T-cell (primary cell): ENCODE data around the gene OR4S2. TPM values are rescaled to one million over a fixed set of nuclear protein-coding genes. Genes with fewer than 3 reads are reported as not detected.

Experiments used
- ATAC-seq, 4 experiments: fragments of 200-7000 bp in 3 of 4; fragments of 150-1000 bp in 1 of 4; cut with Tn5 transposase; replicated peaks in 1 of 4; 1 replicate in 3 of 4; 2 replicates in 1 of 4; pipeline ENCODE4 v1.10.0; 2021; ENCODE audit warnings: moderate library complexity in 3 of 4, mild to moderate bottlenecking in 2 of 4, moderate number of reproducible peaks in 1 of 4
- CTCF ChIA-PET, 2 donors: fragments of 300-600 bp; sonication (Branson Sonifier 250); formaldehyde crosslinking; loops; one replicate each; lab custom pipeline; 2022; ENCODE audit warnings: antibody characterized with exemption in 2 of 2; lab: Charles Lee
- POLR2A ChIA-PET, 2 donors: fragments of 300-600 bp; sonication (Branson Sonifier 250); formaldehyde crosslinking; loops; one replicate each; lab custom pipeline; 2022; ENCODE audit warnings: antibody characterized with exemption in 2 of 2; lab: Charles Lee
- DNase-seq, 35 experiments: peaks; one replicate each; pipeline versions ENCODE4 v3.0.0 to v3.0.0-alpha.2; 2013 to 2023
- H3K27ac ChIP-seq: one replicate; pipeline ENCODE4 v1.5.1; 2013; ENCODE audit warnings: low read length
- H3K27me3 ChIP-seq, 2 experiments: replicated peaks in 1 of 2; 1 replicate in 1 of 2; 2 replicates in 1 of 2; pipeline versions ENCODE4 v1.6.1 to v1.7.0; 2013; ENCODE audit warnings: low read length in 1 of 2, mixed read lengths in 1 of 2; ENCODE audit not compliant: control insufficient read depth in 2 of 2, insufficient read depth in 2 of 2; ENCODE audit errors: extremely low read depth in 1 of 2
- H3K36me3 ChIP-seq, 2 donors: 1 replicate in 1 of 2; 2 replicates in 1 of 2; pipeline versions ENCODE4 v1.6.1 to v1.7.0; 2013; ENCODE audit warnings: low read length in 1 of 2; ENCODE audit not compliant: control insufficient read depth in 2 of 2, insufficient read depth in 1 of 2; ENCODE audit errors: extremely low read depth in 1 of 2
- H3K4me1 ChIP-seq, 2 experiments: 1 replicate in 1 of 2; 2 replicates in 1 of 2; pipeline versions ENCODE4 v1.6.1 to v1.7.0; 2013; ENCODE audit warnings: low read length in 2 of 2, mixed read lengths in 1 of 2; ENCODE audit not compliant: insufficient read depth in 2 of 2, control insufficient read depth in 1 of 2; ENCODE audit errors: extremely low read depth in 1 of 2
- H3K4me3 ChIP-seq, 2 donors: 1 replicate in 1 of 2; 2 replicates in 1 of 2; pipeline versions ENCODE4 v1.5.1 to v1.7.0; 2013; ENCODE audit warnings: mild to moderate bottlenecking in 2 of 2, low read length in 1 of 2, moderate library complexity in 1 of 2; ENCODE audit not compliant: control insufficient read depth in 1 of 2; ENCODE audit errors: extremely low read depth in 1 of 2
- H3K9me3 ChIP-seq: 2 replicates; pipeline ENCODE4 v1.7.0; 2013
- H3K27ac Mint-ChIP-seq, 2 donors: one replicate each; pipeline ENCODE4 v1.8.0; 2020 to 2021; ENCODE audit warnings: mild to moderate bottlenecking in 2 of 2, mixed read lengths in 2 of 2
- H3K27me3 Mint-ChIP-seq, 2 donors: one replicate each; pipeline ENCODE4 v1.8.0; 2021 to 2022; ENCODE audit warnings: mixed read lengths in 2 of 2
- H3K36me3 Mint-ChIP-seq: one replicate; pipeline ENCODE4 v1.8.0; 2021; ENCODE audit warnings: mixed read lengths
- H3K4me1 Mint-ChIP-seq, 3 donors: one replicate each; pipeline ENCODE4 v1.8.0; 2020 to 2022; ENCODE audit warnings: mixed read lengths in 3 of 3, mild to moderate bottlenecking in 1 of 3
- H3K4me3 Mint-ChIP-seq, 3 donors: one replicate each; pipeline ENCODE4 v1.8.0; 2020 to 2022; ENCODE audit warnings: mild to moderate bottlenecking in 3 of 3, mixed read lengths in 3 of 3, moderate library complexity in 3 of 3
- H3K9me3 Mint-ChIP-seq, 3 donors: one replicate each; pipeline ENCODE4 v1.8.0; 2020 to 2022; ENCODE audit warnings: mixed read lengths in 3 of 3
- whole genome bisulfite sequencing: methylation state at CpG from one replicate; pipeline ENCODE4 v1.1.5; 2013; ENCODE audit warnings: missing lambda C conversion rate; ENCODE audit not compliant: insufficient coverage; 5-methylcytosine and 5-hydroxymethylcytosine counted together
- total RNA-seq, 35 experiments: library from RNA in 6 of 35; stranded (reverse) in 6 of 35; fragments of 120-200 nt in 1 of 35; gene quantifications; one replicate each; pipeline versions ENCODE4 v1.2.1 to v1.2.4 and lab custom pipeline; 2013 to 2026

Gene OR4S2
- total RNA-seq, 5 donors from 2014 or later (not counting 1 experiment from before 2014, with no cell fraction given) = not detected

DNA sequence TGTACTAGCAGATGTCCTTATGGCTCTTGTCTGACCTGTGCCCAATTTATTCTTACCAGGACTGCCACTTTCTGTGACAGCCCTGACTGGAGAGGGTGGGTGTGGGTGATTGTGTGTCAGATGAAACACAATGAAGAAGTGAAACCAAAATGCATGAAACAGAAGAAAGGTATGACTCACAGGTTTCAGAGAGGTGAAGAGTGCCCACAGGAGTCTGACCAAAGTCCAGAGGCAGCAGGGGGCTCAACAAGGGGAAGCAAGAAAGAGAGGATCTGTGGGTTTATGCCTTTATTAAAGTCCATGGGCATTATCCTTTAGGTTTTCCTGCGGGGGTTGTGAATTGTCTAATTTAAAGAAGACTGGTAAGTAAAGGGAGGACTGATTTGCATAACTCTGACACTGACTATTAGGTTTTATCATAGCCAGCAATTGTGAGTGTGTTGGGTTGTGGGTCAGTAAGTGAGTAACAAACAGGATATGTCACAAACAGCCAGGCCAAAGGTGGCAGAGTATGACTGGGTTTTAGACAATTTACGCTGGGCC lies 10.0 kb downstream of the OR4S2 start:
- no peaks in the 10 kb centered on the region for H3K4me1 Mint-ChIP-seq
- H3K36me3 Mint-ChIP-seq = no peaks in the 10 kb centered on the region
- no peaks in the 10 kb centered on the region for H3K27me3 Mint-ChIP-seq
- ChIA-PET CTCF (no interaction called here), POLR2A (no interaction called here)
- no peaks in the 10 kb centered on the region for H3K4me1 ChIP-seq
- H3K4me3 Mint-ChIP-seq = no peak overlapping the region
- H3K27me3 ChIP-seq = no peaks in the 10 kb centered on the region
- peaks cover 4% of the 10 kb centered on the region for H3K9me3 ChIP-seq
- DNase-seq = no peak
- no peak for ATAC-seq
- peaks cover 11 to 22% (median 22%) of the 10 kb centered on the region in 3 donors for H3K9me3 Mint-ChIP-seq
- no peak overlapping the region for H3K27ac Mint-ChIP-seq
- no peak overlapping the region for H3K4me3 ChIP-seq
- H3K36me3 ChIP-seq = no peaks in the 10 kb centered on the region
- no peak overlapping the region for H3K27ac ChIP-seq
- WGBS = no CpG with 5 or more reads among the region's 2 CpGs

GRCh38 chr11:55658608-55659007 lies 10.5 kb downstream of the OR4S2 start:
- Histone ChIP-seq H3K27me3 (no peaks in the 10 kb centered on the region), H3K4me1 (no peaks in the 10 kb centered on the region), H3K36me3 (no peaks in the 10 kb centered on the region), H3K9me3 (peaks cover 4% of the 10 kb centered on the region), H3K4me3 (no peak overlapping the region), H3K27ac (no peak overlapping the region)
- peaks cover 11 to 23% (median 21%) of the 10 kb centered on the region in 3 donors for H3K9me3 Mint-ChIP-seq
- H3K4me3 Mint-ChIP-seq = no peak overlapping the region
- no peaks in the 10 kb centered on the region for H3K4me1 Mint-ChIP-seq
- no peaks in the 10 kb centered on the region for H3K36me3 Mint-ChIP-seq
- ATAC-seq (no peak), DNase-seq (no peak)
- WGBS = 33% methylated on average over 1 of the region's 1 CpG
- H3K27ac Mint-ChIP-seq = no peak overlapping the region
- ChIA-PET CTCF (no interaction called here), POLR2A (no interaction called here)
- no peaks in the 10 kb centered on the region for H3K27me3 Mint-ChIP-seq

- Histone ChIP-seq H3K4me3 (no peak within 1 kb of the TSS), H3K36me3 (no peaks in the 10 kb centered on the region), H3K27ac (no peak within 1 kb of the TSS), H3K4me1 (no peaks in the 10 kb centered on the region), H3K27me3 (no peaks in the 10 kb centered on the region), H3K9me3 (peaks cover 4% of the 10 kb centered on the region)
- no CpG with 5 or more reads among the region's 1 CpG for WGBS
- ATAC-seq (no peak), DNase-seq (no peak)
- Mint-ChIP-seq H3K36me3 (no peaks in the 10 kb centered on the region), H3K27ac (no peak within 1 kb of the TSS), H3K4me3 (no peak within 1 kb of the TSS), H3K27me3 (no peaks in the 10 kb centered on the region), H3K9me3 (peaks cover 7 to 33% (median 28%) of the 10 kb centered on the region in 3 donors), H3K4me1 (no peaks in the 10 kb centered on the region)
- CTCF ChIA-PET = no interaction called here
- POLR2A ChIA-PET = interaction anchor here in 1 of 2 donors (0.6 kb wide), 1 partner anchor 20 kb away, joined by 5 read pairs; no protein-coding TSS in a partner anchor
These were observed 13.8 kb downstream of the OR4S2 start, which contains the start of gene OR4C6 for GRCh38 chr11:55661901-55662300. Gene OR4C6, plus strand, starts transcription at chr11:55662201. Its CDS starts 2,966 bp downstream, at chr11:55665167.

DNA sequence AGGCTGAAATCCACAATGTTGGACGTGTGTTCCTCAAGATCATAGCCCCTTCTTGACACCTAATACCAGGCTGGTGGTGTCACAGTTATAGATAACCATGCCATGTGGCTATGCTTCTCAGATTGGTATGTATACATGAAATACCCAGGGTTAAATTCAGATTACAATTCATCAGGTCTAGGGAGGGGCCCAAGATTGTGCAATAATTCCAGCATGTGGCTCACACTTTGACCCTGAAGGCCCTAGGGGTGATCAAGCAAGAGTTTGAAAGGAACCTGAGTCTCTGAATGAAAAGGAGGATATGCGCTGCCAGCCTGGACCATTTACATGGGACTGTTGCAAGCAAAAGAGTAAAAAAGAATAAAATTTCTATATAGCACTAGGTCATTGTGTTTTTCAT lies 21.2 kb downstream of the OR4S2 start:
- no peak overlapping the region for H3K27ac ChIP-seq
- H3K4me1 ChIP-seq = no peaks in the 10 kb centered on the region
- no peaks in the 10 kb centered on the region for H3K4me1 Mint-ChIP-seq
- no peak overlapping the region for H3K27ac Mint-ChIP-seq
- no peak overlapping the region for H3K4me3 Mint-ChIP-seq
- no peaks in the 10 kb centered on the region for H3K27me3 ChIP-seq
- no peak for DNase-seq
- CTCF ChIA-PET = no interaction called here
- no CpG with 5 or more reads among the region's 2 CpGs for WGBS
- H3K9me3 ChIP-seq = peaks cover 8% of the 10 kb centered on the region
- no peaks in the 10 kb centered on the region for H3K36me3 ChIP-seq
- POLR2A ChIA-PET = no interaction called here
- H3K36me3 Mint-ChIP-seq = no peaks in the 10 kb centered on the region
- H3K9me3 Mint-ChIP-seq = peaks cover 4 to 17% (median 16%) of the 10 kb centered on the region in 3 donors
- no peaks in the 10 kb centered on the region for H3K27me3 Mint-ChIP-seq
- no peak overlapping the region for H3K4me3 ChIP-seq
- no peak for ATAC-seq

- DNase-seq (no peak), ATAC-seq (no peak)
- Mint-ChIP-seq H3K9me3 (peaks cover 0 to 20% (median 4%) of the 10 kb centered on the region in 3 donors), H3K27me3 (no peaks in the 10 kb centered on the region), H3K27ac (no peak overlapping the region), H3K4me1 (no peaks in the 10 kb centered on the region), H3K36me3 (no peaks in the 10 kb centered on the region), H3K4me3 (no peak overlapping the region)
- Histone ChIP-seq H3K36me3 (no peaks in the 10 kb centered on the region), H3K27me3 (no peaks in the 10 kb centered on the region), H3K27ac (no peak overlapping the region), H3K4me1 (no peaks in the 10 kb centered on the region), H3K4me3 (no peak overlapping the region), H3K9me3 (peaks cover 8% of the 10 kb centered on the region)
- WGBS = 60% methylated on average over 1 of the region's 5 CpGs
- POLR2A ChIA-PET = no interaction called here
- CTCF ChIA-PET = no interaction called here
These were observed 25.7 kb downstream of the OR4S2 start for GRCh38 chr11:55673860-55674259.

GRCh38 chr11:55697817-55698216 lies 49.7 kb downstream of the OR4S2 start:
- WGBS = 76% methylated on average over 2 of the region's 3 CpGs
- Mint-ChIP-seq H3K27ac (no peak overlapping the region), H3K9me3 (peaks cover 4 to 21% (median 11%) of the 10 kb centered on the region in 3 donors), H3K4me1 (no peaks in the 10 kb centered on the region), H3K4me3 (no peak overlapping the region), H3K36me3 (no peaks in the 10 kb centered on the region), H3K27me3 (no peaks in the 10 kb centered on the region)
- ATAC-seq = no peak
- H3K4me1 ChIP-seq = no peaks in the 10 kb centered on the region
- CTCF ChIA-PET = no interaction called here
- H3K4me3 ChIP-seq = no peak overlapping the region
- no peaks in the 10 kb centered on the region for H3K36me3 ChIP-seq
- POLR2A ChIA-PET = no interaction called here
- H3K27me3 ChIP-seq = no peaks in the 10 kb centered on the region
- no peak overlapping the region for H3K27ac ChIP-seq
- no peak for DNase-seq
- H3K9me3 ChIP-seq = peaks cover 3% of the 10 kb centered on the region
